SH-SY5Y (cell line): ENCODE measurements around the gene NBAS.

Experiments used
- GATA2 ChIP-seq: IDR thresholded peaks from 2 replicates; pipeline ENCODE4 v1.6.1; 2011; ENCODE audit warnings: mild to moderate bottlenecking, low read depth, low read length
- GATA3 ChIP-seq: IDR thresholded peaks from 2 replicates; pipeline ENCODE4 v1.6.1; 2011; ENCODE audit warnings: low read depth, mild to moderate bottlenecking, low read length, moderate library complexity

DNA sequence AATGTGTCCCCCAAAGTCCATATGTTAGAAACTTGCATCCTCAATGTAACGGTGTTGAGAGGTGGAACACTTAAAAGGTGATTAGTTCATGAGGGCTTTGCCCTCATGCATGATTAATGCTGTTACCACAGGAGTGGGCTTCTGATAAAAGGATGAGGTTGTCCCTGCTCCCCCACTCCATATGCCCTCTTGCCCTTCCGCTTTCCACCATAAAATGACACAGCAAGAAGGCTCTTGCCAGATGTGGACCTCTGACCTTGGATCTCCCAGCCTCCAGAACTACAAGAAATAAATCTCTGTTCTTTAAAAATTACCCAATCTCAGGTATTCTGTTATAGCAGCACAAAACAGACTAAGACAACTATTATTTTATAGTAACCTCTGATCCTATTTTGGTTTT lies 412.1 kb downstream of the NBAS start:
- no peak for TF ChIP-seq GATA2
- no peak for TF ChIP-seq GATA3
